Esophagus muscularis mucosa (tissue), 3 donors: ENCODE results near the gene TENM3.

Source experiments
- POLR2AphosphoS5 ChIP-seq, 2 donors: sonication (generic); formaldehyde crosslinking; IDR thresholded peaks; one replicate each; pipeline ENCODE4 v1.6.1; 2017; ENCODE audit warnings: antibody characterized with exemption in 2 of 2
- TF ChIP-seq, protein P1 (sequence below), 3 experiments: fragments of 200-600 bp in 2 of 3; fragments of 450-650 bp in 1 of 3; sonication (generic) in 2 of 3; IDR thresholded peaks; one replicate each; pipeline ENCODE4 v1.5.1; 2017 to 2019; ENCODE audit warnings: antibody characterized with exemption in 3 of 3, mild to moderate bottlenecking in 2 of 3, moderate library complexity in 1 of 3

DNA sequence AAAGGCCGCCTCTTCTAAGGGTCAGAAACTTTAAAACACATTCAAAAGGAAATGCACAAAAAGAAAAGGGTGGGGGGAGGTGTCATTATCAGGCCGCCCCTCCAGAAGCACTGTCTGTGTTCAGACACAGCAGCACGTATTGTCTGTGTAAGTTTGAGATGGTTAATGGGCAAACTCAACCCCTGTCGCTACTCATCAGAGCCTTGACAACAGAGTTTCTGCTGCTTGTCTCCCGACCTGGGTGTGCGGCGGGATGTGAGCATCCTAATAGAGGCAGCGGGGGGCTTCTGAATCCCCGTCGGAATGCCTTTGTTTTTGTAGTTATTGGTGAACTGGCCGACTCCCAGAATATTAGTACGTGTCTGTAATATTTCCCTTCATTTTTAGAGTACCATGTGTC lies 515.1 kb downstream of the TENM3 start:
- TF ChIP-seq, protein P1, sequence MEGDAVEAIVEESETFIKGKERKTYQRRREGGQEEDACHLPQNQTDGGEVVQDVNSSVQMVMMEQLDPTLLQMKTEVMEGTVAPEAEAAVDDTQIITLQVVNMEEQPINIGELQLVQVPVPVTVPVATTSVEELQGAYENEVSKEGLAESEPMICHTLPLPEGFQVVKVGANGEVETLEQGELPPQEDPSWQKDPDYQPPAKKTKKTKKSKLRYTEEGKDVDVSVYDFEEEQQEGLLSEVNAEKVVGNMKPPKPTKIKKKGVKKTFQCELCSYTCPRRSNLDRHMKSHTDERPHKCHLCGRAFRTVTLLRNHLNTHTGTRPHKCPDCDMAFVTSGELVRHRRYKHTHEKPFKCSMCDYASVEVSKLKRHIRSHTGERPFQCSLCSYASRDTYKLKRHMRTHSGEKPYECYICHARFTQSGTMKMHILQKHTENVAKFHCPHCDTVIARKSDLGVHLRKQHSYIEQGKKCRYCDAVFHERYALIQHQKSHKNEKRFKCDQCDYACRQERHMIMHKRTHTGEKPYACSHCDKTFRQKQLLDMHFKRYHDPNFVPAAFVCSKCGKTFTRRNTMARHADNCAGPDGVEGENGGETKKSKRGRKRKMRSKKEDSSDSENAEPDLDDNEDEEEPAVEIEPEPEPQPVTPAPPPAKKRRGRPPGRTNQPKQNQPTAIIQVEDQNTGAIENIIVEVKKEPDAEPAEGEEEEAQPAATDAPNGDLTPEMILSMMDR (IDR thresholded peaks at IDR 0.05), result no peak
- no peak for TF ChIP-seq POLR2AphosphoS5 (IDR thresholded peaks at IDR 0.05)
